IMR-90 (cell line): ENCODE results near the gene CFAP92. TPM values are rescaled to one million over a fixed set of nuclear protein-coding genes. Genes with fewer than 3 reads are reported as not detected.

Source experiments
- ATAC-seq: fragments of 200-7000 bp; cut with Tn5 transposase; 2 replicates; pipeline ENCODE4 v1.9.1; 2020; ENCODE audit warnings: low read depth, mild to moderate bottlenecking, moderate library complexity
- BruUV-seq: library from RNA; stranded (reverse); fragments of 400-500 nt; replicated peaks from 2 replicates; lab custom pipeline; 2021; lab: Mats Ljungman, UMichigan
- CTCF ChIA-PET: fragments of 300-600 bp; formaldehyde crosslinking; extraction: SDS; loops from one replicate; lab custom pipeline; 2021; ENCODE audit warnings: antibody characterized with exemption; lab: Yijun Ruan, JAX
- POLR2A ChIA-PET: fragments of 300-600 bp; sonication (Branson Sonifier 250); formaldehyde crosslinking; loops from one replicate; lab custom pipeline; 2022; ENCODE audit warnings: antibody characterized with exemption; ENCODE audit not compliant: unreplicated experiment; lab: Charles Lee
- DNase-seq: peaks from one replicate; pipeline ENCODE4 v3.0.0; 2013
- H2AFZ ChIP-seq: replicated peaks from 2 replicates; pipeline ENCODE3; 2013; ENCODE audit warnings: low read length, mild to moderate bottlenecking; ENCODE audit not compliant: poor library complexity
- H2AK5ac ChIP-seq: 2 replicates; pipeline ENCODE4 v1.6.1; 2013; ENCODE audit warnings: low read depth, low read length, inconsistent platforms
- H2AK9ac ChIP-seq: replicated peaks from 2 replicates; pipeline ENCODE3; 2013; ENCODE audit warnings: mild to moderate bottlenecking, low read depth, low read length, moderate library complexity; ENCODE audit not compliant: poor library complexity
- H2BK120ac ChIP-seq: 2 replicates; pipeline ENCODE4 v1.6.1; 2013; ENCODE audit warnings: low read depth, low read length, inconsistent platforms
- H2BK15ac ChIP-seq: 3 replicates; pipeline ENCODE4 v1.6.1; 2013; ENCODE audit warnings: low read depth, low read length, inconsistent platforms
- H2BK20ac ChIP-seq: 2 replicates; pipeline ENCODE4 v1.6.1; 2013; ENCODE audit warnings: low read depth, mild to moderate bottlenecking, inconsistent platforms, low read length, moderate library complexity
- H2BK5ac ChIP-seq: 2 replicates; pipeline ENCODE4 v1.6.1; 2013; ENCODE audit warnings: mild to moderate bottlenecking, low read depth, low read length, inconsistent platforms; ENCODE audit not compliant: poor library complexity, severe bottlenecking
- H3K14ac ChIP-seq: replicated peaks from 2 replicates; pipeline ENCODE4 v1.6.1; 2013; ENCODE audit warnings: low read depth, low read length, inconsistent platforms
- H3K18ac ChIP-seq: 2 replicates; pipeline ENCODE4 v1.6.1; 2013; ENCODE audit warnings: low read depth, low read length, control low read depth
- H3K23ac ChIP-seq: 2 replicates; pipeline ENCODE4 v1.6.1; 2013; ENCODE audit warnings: low read depth, low read length, inconsistent platforms
- H3K27ac ChIP-seq: 2 replicates; pipeline ENCODE4 v1.5.1; 2013; ENCODE audit warnings: mild to moderate bottlenecking, control low read depth, low read length; ENCODE audit not compliant: insufficient read depth
- H3K27me3 ChIP-seq: 2 replicates; pipeline ENCODE4 v1.6.1; 2013; ENCODE audit warnings: low read length; ENCODE audit not compliant: control insufficient read depth, insufficient read depth
- H3K36me3 ChIP-seq: 2 replicates; pipeline ENCODE4 v1.6.1; 2013; ENCODE audit warnings: low read length, mixed read lengths; ENCODE audit not compliant: control insufficient read depth, insufficient read depth
- H3K4ac ChIP-seq: 2 replicates; pipeline ENCODE4 v1.6.1; 2013; ENCODE audit warnings: low read depth, low read length, inconsistent platforms
- H3K4me1 ChIP-seq: 2 replicates; pipeline ENCODE4 v1.6.1; 2013; ENCODE audit warnings: low read length, mixed read lengths; ENCODE audit not compliant: control insufficient read depth, insufficient read depth
- H3K4me2 ChIP-seq: 2 replicates; pipeline ENCODE4 v1.6.1; 2013; ENCODE audit warnings: low read depth, mild to moderate bottlenecking, control low read depth, low read length, moderate library complexity
- H3K4me3 ChIP-seq: 2 replicates; pipeline ENCODE4 v1.5.1; 2013; ENCODE audit warnings: low read depth, mild to moderate bottlenecking, control low read depth, low read length, moderate library complexity; ENCODE audit not compliant: insufficient read depth
- H3K56ac ChIP-seq: 2 replicates; pipeline ENCODE4 v1.6.1; 2013; ENCODE audit warnings: low read length, inconsistent platforms; ENCODE audit not compliant: insufficient read depth; ENCODE audit errors: extremely low read depth
- H3K79me1 ChIP-seq, 2 experiments: 2 replicates each; pipeline ENCODE4 v1.6.1; 2013; ENCODE audit warnings: low read length in 2 of 2, inconsistent platforms in 1 of 2, low read depth in 1 of 2
- H3K9ac ChIP-seq: 2 replicates; pipeline ENCODE4 v1.6.1; 2013; ENCODE audit warnings: low read depth, low read length, control low read depth
- H3K9me1 ChIP-seq: 2 replicates; pipeline ENCODE4 v1.6.1; 2013; ENCODE audit warnings: low read length, inconsistent platforms; ENCODE audit not compliant: insufficient read depth
- H3K9me3 ChIP-seq: 2 replicates; pipeline ENCODE4 v1.6.1; 2013; ENCODE audit warnings: low read length; ENCODE audit not compliant: control insufficient read depth, insufficient read depth
- H4K20me1 ChIP-seq: 2 replicates; pipeline ENCODE4 v1.6.1; 2013; ENCODE audit warnings: low read length, inconsistent platforms; ENCODE audit not compliant: insufficient read depth
- H4K5ac ChIP-seq: 2 replicates; pipeline ENCODE4 v1.6.1; 2013; ENCODE audit warnings: mild to moderate bottlenecking, low read depth, low read length, control low read depth
- H4K8ac ChIP-seq, 2 experiments: 2 replicates each; pipeline ENCODE4 v1.6.1; 2013; ENCODE audit warnings: low read depth in 2 of 2, low read length in 2 of 2, control low read depth in 1 of 2, inconsistent platforms in 1 of 2
- H4K91ac ChIP-seq: 2 replicates; pipeline ENCODE4 v1.6.1; 2013; ENCODE audit warnings: low read depth, low read length, inconsistent platforms; ENCODE audit not compliant: insufficient read depth
- BHLHE40 ChIP-seq: fragments of 150-350 bp; IDR thresholded peaks from 2 replicates; pipeline ENCODE4 v1.6.1; 2016; ENCODE audit warnings: mild to moderate bottlenecking, low read depth, low read length
- CTCF ChIP-seq: conservative IDR thresholded peaks from 2 replicates; pipeline ENCODE4 v1.5.1; 2012; ENCODE audit warnings: mild to moderate bottlenecking, low read depth, low read length, improper control_type of control experiment
- FOS ChIP-seq: fragments of 150-350 bp; IDR thresholded peaks from 2 replicates; pipeline ENCODE4 v1.6.1; 2016; ENCODE audit warnings: low read depth, low read length
- MAFK ChIP-seq: IDR thresholded peaks from 2 replicates; pipeline ENCODE4 v1.6.1; 2012; ENCODE audit warnings: low read depth, low read length, improper control_type of control experiment
- MAZ ChIP-seq: IDR thresholded peaks from 2 replicates; pipeline ENCODE4 v1.6.1; 2012; ENCODE audit warnings: low read depth, mild to moderate bottlenecking, low read length, improper control_type of control experiment, moderate library complexity, borderline replicate concordance
- MXI1 ChIP-seq: IDR thresholded peaks from 2 replicates; pipeline ENCODE4 v1.6.1; 2012; ENCODE audit warnings: low read depth, mild to moderate bottlenecking, low read length, moderate library complexity, borderline replicate concordance
- NFE2L2 ChIP-seq: fragments of 150-350 bp; IDR thresholded peaks from 2 replicates; pipeline ENCODE4 v1.6.1; 2016; ENCODE audit warnings: low read depth, mild to moderate bottlenecking, low read length
- POLR2A ChIP-seq: IDR thresholded peaks from 2 replicates; pipeline ENCODE4 v1.6.1; 2012; ENCODE audit warnings: mild to moderate bottlenecking, low read depth, low read length
- RAD21 ChIP-seq: IDR thresholded peaks from 2 replicates; pipeline ENCODE4 v1.6.1; 2012; ENCODE audit warnings: low read length, improper control_type of control experiment
- RFX5 ChIP-seq: IDR thresholded peaks from 2 replicates; pipeline ENCODE4 v1.8.0; 2012; ENCODE audit warnings: low read depth, mild to moderate bottlenecking, low read length, moderate library complexity
- WGBS, 2 experiments: methylation state at CpG; one replicate each; pipeline versions ENCODE4 v1.1.5 to v1.1.7; 2013; ENCODE audit warnings: missing lambda C conversion rate in 2 of 2; ENCODE audit not compliant: insufficient read length in 1 of 2; ENCODE audit errors: extremely low coverage in 2 of 2; 5-methylcytosine and 5-hydroxymethylcytosine counted together
- dilution Hi-C: fragments of 300-500 bp; cut with HindIII; formaldehyde crosslinking; loops from one replicate; pipeline ENCODE4 v1.14.3; 2018; ENCODE audit warnings: low sequenced_read_pairs; ENCODE audit not compliant: unreplicated experiment
- in situ Hi-C: fragments of 300-500 bp; cut with MboI; formaldehyde crosslinking; loops from 3 replicates; pipeline ENCODE4 v1.14.3; 2019; ENCODE audit warnings: low sequenced_read_pairs, inconsistent platforms, mixed read lengths
- intact Hi-C: fragments of 100-400 bp; cut with micrococcal nuclease; formaldehyde crosslinking; loops from 2 replicates; pipeline ENCODE4 v1.10.0; 2022
- polyA plus RNA-seq, 3 experiments: library from polyadenylated mRNA; depleted of rRNA; stranded (reverse); fragments of >200 nt; gene quantifications; 2 replicates each; pipeline ENCODE4 v1.2.3, GENCODE V29; 2012; ENCODE audit warnings: low replicate concordance in 1 of 3
- total RNA-seq: library from RNA; depleted of rRNA; stranded (reverse); fragments of >200 nt; gene quantifications from 2 replicates; pipeline ENCODE4 v1.2.3, GENCODE V29; 2012
- TF ChIP-seq, protein P1 (sequence below): fragments of 150-350 bp; IDR thresholded peaks from 2 replicates; pipeline ENCODE4 v1.6.1; 2017; ENCODE audit warnings: mild to moderate bottlenecking, antibody characterized with exemption, low read length, low read depth

Gene CFAP92
- total and polyA plus RNA-seq, 2 of the 4 experiments (the other 2 are of a cell fraction): not detected

GRCh38 chr3:129031476-129032215 lies 37.8 kb upstream of the CFAP92 start:
- H3K23ac ChIP-seq: no peak overlapping the region
- in situ Hi-C loops (no loop called here), intact Hi-C loops (no loop called here), dilution Hi-C loops (no loop called here)
- no peak overlapping the region for H2BK120ac ChIP-seq
- no peak overlapping the region for H3K4me3 ChIP-seq
- H3K56ac ChIP-seq: no peak overlapping the region
- no peak overlapping the region for H3K9ac ChIP-seq
- DNase-seq (no peak), ATAC-seq (no peak)
- peaks cover 36% of the 10 kb centered on the region for H3K27me3 ChIP-seq
- no TSS peak for BruUV-seq
- no peaks in the 10 kb centered on the region for H3K36me3 ChIP-seq
- peaks cover 3% of the 10 kb centered on the region; the same call in 1 of the 2 replicates for H3K9me3 ChIP-seq
- no peak overlapping the region for H2AK5ac ChIP-seq
- H2AK9ac ChIP-seq: no peak overlapping the region
- no peak overlapping the region for H4K8ac ChIP-seq
- no peak overlapping the region for H3K4me2 ChIP-seq
- no peaks in the 10 kb centered on the region for H3K79me1 ChIP-seq
- no peak overlapping the region for H3K14ac ChIP-seq
- H3K27ac ChIP-seq: no peak overlapping the region
- no peak overlapping the region for H3K4ac ChIP-seq
- H3K18ac ChIP-seq: no peak overlapping the region
- no peak overlapping the region for H4K91ac ChIP-seq
- H2AFZ ChIP-seq: no peak overlapping the region
- CTCF ChIA-PET: no interaction called here
- H2BK5ac ChIP-seq: no peak overlapping the region
- H2BK20ac ChIP-seq: no peak overlapping the region
- POLR2A ChIA-PET: no interaction called here
- no CpG with 5 or more reads among the region's 10 CpGs for WGBS, 2 experiments
- H4K5ac ChIP-seq: no peak overlapping the region
- peaks cover 2% of the 10 kb centered on the region; the same call in 1 of the 2 replicates for H3K4me1 ChIP-seq
- H4K20me1 ChIP-seq: no peaks in the 10 kb centered on the region
- no peak for TF ChIP-seq MXI1
- no peak for TF ChIP-seq RFX5
- TF ChIP-seq MAZ: no peak
- TF ChIP-seq NFE2L2: no peak
- TF ChIP-seq POLR2A: no peak
- no peak for TF ChIP-seq BHLHE40
- no peak for TF ChIP-seq FOS
- TF ChIP-seq, protein P1, sequence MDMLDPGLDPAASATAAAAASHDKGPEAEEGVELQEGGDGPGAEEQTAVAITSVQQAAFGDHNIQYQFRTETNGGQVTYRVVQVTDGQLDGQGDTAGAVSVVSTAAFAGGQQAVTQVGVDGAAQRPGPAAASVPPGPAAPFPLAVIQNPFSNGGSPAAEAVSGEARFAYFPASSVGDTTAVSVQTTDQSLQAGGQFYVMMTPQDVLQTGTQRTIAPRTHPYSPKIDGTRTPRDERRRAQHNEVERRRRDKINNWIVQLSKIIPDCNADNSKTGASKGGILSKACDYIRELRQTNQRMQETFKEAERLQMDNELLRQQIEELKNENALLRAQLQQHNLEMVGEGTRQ: no peak
- TF ChIP-seq RAD21: no peak
- no peak for TF ChIP-seq CTCF
- TF ChIP-seq MAFK: no peak
- no peaks in the 10 kb centered on the region for H3K9me1 ChIP-seq
- no peak overlapping the region for H2BK15ac ChIP-seq
